NCI-H2029 (cell line): ENCODE results near the gene FAH.
"Not testable (repeated sequence)": the region's sequence is repeated elsewhere in the genome, so short reads cannot be mapped to it uniquely, and the experiment has no call there.

Experiments
- DNase-seq: peaks from one replicate; lab custom pipeline; 2025; lab: John Stamatoyannopoulos, UW

Gene FAH

GRCh38 chr15:80152896-80153876 is at the start of gene FAH:
TSS of gene FAH (plus strand) at chr15:80152999. CDS start at chr15:80153055, 56 bp downstream.
- DNase-seq, result peak; percentile 30

GRCh38 chr15:80105193-80105592 is 47.6 kb upstream of the FAH start:
- no peak for DNase-seq

- no peak for DNase-seq
Measured at GRCh38 chr15:80105595-80105994, 47.2 kb upstream of the FAH start.

GRCh38 chr15:80106051-80106450 is 46.7 kb upstream of the FAH start:
- DNase-seq, result no peak

GRCh38 chr15:80107204-80107603 is 45.6 kb upstream of the FAH start:
- no peak for DNase-seq

- no peak for DNase-seq
Measured at GRCh38 chr15:80107774-80108173, 45.0 kb upstream of the FAH start.

- no peak for DNase-seq
Measured at GRCh38 chr15:80109388-80109787, 43.4 kb upstream of the FAH start.

GRCh38 chr15:80110920-80111319 is 41.9 kb upstream of the FAH start:
- DNase-seq, result no peak

- DNase-seq, result no peak
Measured at GRCh38 chr15:80114114-80114513, 38.7 kb upstream of the FAH start.

GRCh38 chr15:80115021-80115420 is 37.8 kb upstream of the FAH start:
- DNase-seq, result no peak

- DNase-seq, result no peak
Measured at GRCh38 chr15:80118956-80119355, 33.8 kb upstream of the FAH start.

GRCh38 chr15:80120636-80121035 is 32.2 kb upstream of the FAH start:
- no peak for DNase-seq

GRCh38 chr15:80121546-80121945 is 31.3 kb upstream of the FAH start:
- DNase-seq, result no peak

GRCh38 chr15:80123034-80123433 is 29.8 kb upstream of the FAH start:
- DNase-seq, result no peak

GRCh38 chr15:80127253-80127652 is 25.5 kb upstream of the FAH start:
- not testable (repeated sequence) for DNase-seq

- DNase-seq, result no peak
Measured at GRCh38 chr15:80127911-80128310, 24.9 kb upstream of the FAH start.

- no peak for DNase-seq
Measured at GRCh38 chr15:80132382-80132781, 20.4 kb upstream of the FAH start.

- DNase-seq, result no peak
Measured at GRCh38 chr15:80136854-80137253, 15.9 kb upstream of the FAH start.

GRCh38 chr15:80138961-80139360 is 13.8 kb upstream of the FAH start:
- DNase-seq, result no peak

GRCh38 chr15:80140909-80141308 is 11.9 kb upstream of the FAH start:
- no peak for DNase-seq

- DNase-seq, result no peak
Measured at GRCh38 chr15:80141916-80142598, 10.7 kb upstream of the FAH start.

- no peak for DNase-seq
Measured at GRCh38 chr15:80142646-80143045, 10.2 kb upstream of the FAH start.

- DNase-seq, result no peak
Measured at GRCh38 chr15:80151148-80151547, 1.7 kb upstream of the FAH start.
